ENCODE data around the gene FBXL22.

The FBXL22 gene

DNA sequence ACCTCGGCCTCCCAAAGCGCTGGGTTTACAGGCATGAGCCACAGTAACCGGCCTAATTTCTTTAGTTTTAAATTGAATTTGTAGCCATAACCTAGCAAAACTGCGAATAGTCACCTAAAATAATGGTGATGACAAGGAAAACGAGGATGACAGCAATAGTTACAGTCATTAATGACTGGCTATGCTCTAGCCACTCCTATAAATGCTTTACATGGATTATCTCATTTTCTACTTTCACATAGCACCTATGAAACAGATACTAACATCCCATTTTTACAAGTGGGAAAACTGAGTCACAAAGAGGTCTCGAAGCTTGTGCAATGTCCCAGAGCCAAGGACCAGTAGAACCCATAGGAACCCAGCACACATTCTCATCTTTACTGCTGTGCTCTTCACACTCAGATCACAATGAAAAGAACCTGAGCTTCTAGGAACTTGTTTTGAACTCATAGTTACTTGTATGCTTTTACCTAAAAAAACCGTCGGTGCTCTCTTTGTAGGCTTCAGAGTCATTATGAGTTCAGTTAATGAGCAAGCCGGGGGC, 39.4 kb downstream of the FBXL22 start:
- no peak overlapping the region for H3K4me2 ChIP-seq (ENCODE audit: low read length)
- H3K27ac ChIP-seq (ENCODE audit: low read depth, low read length), result no peak overlapping the region
- H3K79me2 ChIP-seq (ENCODE audit: control insufficient read depth, low read length), result no peaks in the 10 kb centered on the region
- TF ChIP-seq EZH2phosphoT487 (IDR thresholded peaks at IDR 0.05; ENCODE audit: borderline replicate concordance, low read length), result no peak
- TF ChIP-seq, protein P1, sequence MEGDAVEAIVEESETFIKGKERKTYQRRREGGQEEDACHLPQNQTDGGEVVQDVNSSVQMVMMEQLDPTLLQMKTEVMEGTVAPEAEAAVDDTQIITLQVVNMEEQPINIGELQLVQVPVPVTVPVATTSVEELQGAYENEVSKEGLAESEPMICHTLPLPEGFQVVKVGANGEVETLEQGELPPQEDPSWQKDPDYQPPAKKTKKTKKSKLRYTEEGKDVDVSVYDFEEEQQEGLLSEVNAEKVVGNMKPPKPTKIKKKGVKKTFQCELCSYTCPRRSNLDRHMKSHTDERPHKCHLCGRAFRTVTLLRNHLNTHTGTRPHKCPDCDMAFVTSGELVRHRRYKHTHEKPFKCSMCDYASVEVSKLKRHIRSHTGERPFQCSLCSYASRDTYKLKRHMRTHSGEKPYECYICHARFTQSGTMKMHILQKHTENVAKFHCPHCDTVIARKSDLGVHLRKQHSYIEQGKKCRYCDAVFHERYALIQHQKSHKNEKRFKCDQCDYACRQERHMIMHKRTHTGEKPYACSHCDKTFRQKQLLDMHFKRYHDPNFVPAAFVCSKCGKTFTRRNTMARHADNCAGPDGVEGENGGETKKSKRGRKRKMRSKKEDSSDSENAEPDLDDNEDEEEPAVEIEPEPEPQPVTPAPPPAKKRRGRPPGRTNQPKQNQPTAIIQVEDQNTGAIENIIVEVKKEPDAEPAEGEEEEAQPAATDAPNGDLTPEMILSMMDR (IDR thresholded peaks at IDR 0.05; ENCODE audit: low read depth, low read length, poor library complexity, severe bottlenecking), result no peak
- H3F3A ChIP-seq (ENCODE audit: control insufficient read depth, insufficient read depth), result no peaks in the 10 kb centered on the region
- H3K9me3 ChIP-seq (ENCODE audit: control insufficient read depth, insufficient read depth, low read length), result no peaks in the 10 kb centered on the region
- H3K27me3 ChIP-seq (ENCODE audit: control insufficient read depth, low read length), result no peaks in the 10 kb centered on the region
- H3K4me3 ChIP-seq (ENCODE audit: low read length), result no peak overlapping the region
- no peaks in the 10 kb centered on the region for H3K9me2 ChIP-seq (replicated peaks; ENCODE audit: control insufficient read depth, low read length)
- no peaks in the 10 kb centered on the region for H3K4me1 ChIP-seq (ENCODE audit: control insufficient read depth, low read length)
- peaks cover 72% of the 10 kb centered on the region for H3K36me3 ChIP-seq (ENCODE audit: control insufficient read depth, low read length)
- no peaks in the 10 kb centered on the region for H4K20me1 ChIP-seq (ENCODE audit: control insufficient read depth, insufficient read depth, low read depth, low read length)

DNA sequence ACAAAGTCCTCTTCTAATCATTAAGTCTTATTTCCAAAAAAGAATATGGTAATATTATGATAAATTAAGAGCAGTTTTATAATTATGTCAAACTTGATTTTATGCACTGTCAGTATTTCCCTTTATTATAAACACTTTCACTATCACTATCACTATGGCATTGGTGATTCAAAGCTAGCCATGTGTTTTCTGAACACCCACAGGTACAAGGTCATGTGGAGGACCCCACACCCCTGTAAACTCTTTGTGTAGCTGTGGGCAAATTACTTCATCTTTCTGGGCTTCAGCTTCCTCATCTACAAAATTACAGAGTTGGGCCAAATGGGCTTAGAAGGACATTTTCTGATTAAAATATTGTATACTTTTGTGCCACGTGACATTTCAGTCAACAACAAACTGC, 41.7 kb downstream of the FBXL22 start:
- Histone ChIP-seq H3K4me2 (ENCODE audit: low read length) (no peak overlapping the region), H3K36me3 (ENCODE audit: control insufficient read depth, low read length) (peaks cover 67% of the 10 kb centered on the region), H3K9me2 (replicated peaks; ENCODE audit: control insufficient read depth, low read length) (no peaks in the 10 kb centered on the region), H3F3A (ENCODE audit: control insufficient read depth, insufficient read depth) (no peaks in the 10 kb centered on the region), H3K27ac (ENCODE audit: low read depth, low read length) (no peak overlapping the region), H3K9me3 (ENCODE audit: control insufficient read depth, insufficient read depth, low read length) (no peaks in the 10 kb centered on the region), H3K27me3 (ENCODE audit: control insufficient read depth, low read length) (no peaks in the 10 kb centered on the region), H3K4me3 (ENCODE audit: low read length) (no peak overlapping the region), H3K4me1 (ENCODE audit: control insufficient read depth, low read length) (no peaks in the 10 kb centered on the region), H3K79me2 (ENCODE audit: control insufficient read depth, low read length) (no peaks in the 10 kb centered on the region), H4K20me1 (ENCODE audit: control insufficient read depth, insufficient read depth, low read depth, low read length) (no peaks in the 10 kb centered on the region)
- no peak for TF ChIP-seq EZH2phosphoT487 (IDR thresholded peaks at IDR 0.05; ENCODE audit: borderline replicate concordance, low read length)
- TF ChIP-seq, protein P1 (IDR thresholded peaks at IDR 0.05; ENCODE audit: low read depth, low read length, poor library complexity, severe bottlenecking), result no peak

DNA sequence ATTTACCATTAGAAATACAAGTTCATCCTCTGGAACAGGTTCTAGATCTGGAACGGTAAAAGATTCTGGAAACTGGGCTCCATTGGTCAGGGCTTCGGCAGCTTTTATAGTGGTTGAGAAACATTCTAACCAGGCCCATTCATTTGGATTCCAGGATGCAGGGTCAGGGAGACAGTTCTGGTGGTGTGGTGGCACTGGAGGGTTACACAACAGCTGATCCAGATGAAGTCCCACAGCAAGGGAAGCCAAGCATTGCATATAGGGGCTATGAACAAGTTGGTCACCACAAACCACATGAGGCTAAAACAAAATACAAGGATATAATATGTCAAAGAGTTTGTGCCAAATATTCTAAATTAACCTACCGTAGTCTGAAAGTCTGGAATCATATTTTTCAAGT, 43.0 kb downstream of the FBXL22 start:
- no peak for TF ChIP-seq EZH2phosphoT487 (IDR thresholded peaks at IDR 0.05; ENCODE audit: borderline replicate concordance, low read length)
- TF ChIP-seq, protein P1 (IDR thresholded peaks at IDR 0.05; ENCODE audit: low read depth, low read length, poor library complexity, severe bottlenecking), result no peak
- H3K4me3 ChIP-seq (ENCODE audit: low read length), result no peak overlapping the region
- H3K79me2 ChIP-seq (ENCODE audit: control insufficient read depth, low read length), result no peaks in the 10 kb centered on the region
- H3K4me2 ChIP-seq (ENCODE audit: low read length), result no peak overlapping the region
- no peaks in the 10 kb centered on the region for H3K27me3 ChIP-seq (ENCODE audit: control insufficient read depth, low read length)
- H4K20me1 ChIP-seq (ENCODE audit: control insufficient read depth, insufficient read depth, low read depth, low read length), result no peaks in the 10 kb centered on the region
- H3F3A ChIP-seq (ENCODE audit: control insufficient read depth, insufficient read depth), result no peaks in the 10 kb centered on the region
- no peaks in the 10 kb centered on the region for H3K4me1 ChIP-seq (ENCODE audit: control insufficient read depth, low read length)
- peaks cover 68% of the 10 kb centered on the region for H3K36me3 ChIP-seq (ENCODE audit: control insufficient read depth, low read length)
- no peak overlapping the region for H3K27ac ChIP-seq (ENCODE audit: low read depth, low read length)
- no peaks in the 10 kb centered on the region for H3K9me3 ChIP-seq (ENCODE audit: control insufficient read depth, insufficient read depth, low read length)
- H3K9me2 ChIP-seq (replicated peaks; ENCODE audit: control insufficient read depth, low read length), result no peaks in the 10 kb centered on the region

All from DOHH2 (cell line).